Lower leg skin (tissue), 4 donors: ENCODE results near the gene NOS1. TPM values are rescaled to one million over a fixed set of nuclear protein-coding genes. Genes with fewer than 3 reads are reported as not detected.

ENCODE experiments used
- DNase-seq, 2 donors: peaks; one replicate each; pipeline ENCODE4 v3.0.0-alpha.2; 2019; ENCODE audit warnings: low spot score in 2 of 2
- H3K4me3 ChIP-seq: fragments of 200-600 bp; sonication (generic); 2 replicates; pipeline ENCODE4 v1.5.1; 2017; ENCODE audit warnings: mild to moderate bottlenecking, low read depth; ENCODE audit not compliant: poor library complexity, severe bottlenecking
- POLR2A ChIP-seq, 2 donors: fragments of 450-650 bp; IDR thresholded peaks; one replicate each; pipeline ENCODE4 v1.6.1; 2016 to 2017; ENCODE audit warnings: antibody characterized with exemption in 2 of 2, mild to moderate bottlenecking in 1 of 2, moderate library complexity in 1 of 2
- WGBS, 2 donors: methylation state at CpG; one replicate each; pipeline ENCODE4 v1.1.5; 2018; 5-methylcytosine and 5-hydroxymethylcytosine counted together
- intact Hi-C: fragments of 100-400 bp; cut with DNase I; formaldehyde crosslinking; loops from one replicate; pipeline ENCODE4 v1.15.0; 2023; ENCODE audit warnings: low total_unique reads
- total RNA-seq, 4 donors: library from RNA; depleted of rRNA; stranded (reverse); fragments of >200 nt; gene quantifications; one replicate each; pipeline ENCODE4 v1.1.0, GENCODE V29; 2016
- TF ChIP-seq, protein P1 (sequence below), 3 donors: fragments of 450-650 bp; IDR thresholded peaks; one replicate each; pipeline ENCODE4 v1.5.1; 2016; ENCODE audit warnings: antibody characterized with exemption in 3 of 3, mild to moderate bottlenecking in 3 of 3, moderate library complexity in 2 of 3

Gene NOS1
- total RNA-seq, 4 donors from 2014 or later: 5.4 to 10.2 (median 7.2) TPM

DNA sequence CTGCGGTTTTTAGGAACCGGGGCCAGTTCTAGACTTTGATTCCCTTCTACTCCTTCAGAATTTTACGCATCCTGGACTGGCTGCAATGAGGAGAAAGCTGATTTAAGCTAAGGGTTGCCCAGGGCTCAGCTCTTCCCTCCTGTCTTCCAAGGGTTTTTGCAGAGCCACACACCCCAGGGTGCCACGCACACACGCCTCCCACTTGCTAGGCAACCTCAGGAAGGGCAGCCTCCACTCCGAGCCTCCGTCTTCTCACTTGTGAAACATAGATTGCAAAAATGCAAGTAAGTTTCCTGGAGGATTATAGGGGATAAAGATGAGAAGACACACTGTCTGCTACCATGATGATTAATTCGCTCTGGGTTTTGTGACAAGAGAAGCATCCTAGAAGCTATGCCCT lies 31.7 kb downstream of the NOS1 start:
- no peak overlapping the region for H3K4me3 ChIP-seq
- DNase-seq: no peak
- WGBS, 2 donors: 82 to 86% methylated on average over 8 of the region's 8 CpGs
- intact Hi-C loops: no loop called here
- TF ChIP-seq, protein P1, sequence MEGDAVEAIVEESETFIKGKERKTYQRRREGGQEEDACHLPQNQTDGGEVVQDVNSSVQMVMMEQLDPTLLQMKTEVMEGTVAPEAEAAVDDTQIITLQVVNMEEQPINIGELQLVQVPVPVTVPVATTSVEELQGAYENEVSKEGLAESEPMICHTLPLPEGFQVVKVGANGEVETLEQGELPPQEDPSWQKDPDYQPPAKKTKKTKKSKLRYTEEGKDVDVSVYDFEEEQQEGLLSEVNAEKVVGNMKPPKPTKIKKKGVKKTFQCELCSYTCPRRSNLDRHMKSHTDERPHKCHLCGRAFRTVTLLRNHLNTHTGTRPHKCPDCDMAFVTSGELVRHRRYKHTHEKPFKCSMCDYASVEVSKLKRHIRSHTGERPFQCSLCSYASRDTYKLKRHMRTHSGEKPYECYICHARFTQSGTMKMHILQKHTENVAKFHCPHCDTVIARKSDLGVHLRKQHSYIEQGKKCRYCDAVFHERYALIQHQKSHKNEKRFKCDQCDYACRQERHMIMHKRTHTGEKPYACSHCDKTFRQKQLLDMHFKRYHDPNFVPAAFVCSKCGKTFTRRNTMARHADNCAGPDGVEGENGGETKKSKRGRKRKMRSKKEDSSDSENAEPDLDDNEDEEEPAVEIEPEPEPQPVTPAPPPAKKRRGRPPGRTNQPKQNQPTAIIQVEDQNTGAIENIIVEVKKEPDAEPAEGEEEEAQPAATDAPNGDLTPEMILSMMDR (IDR thresholded peaks at IDR 0.05): no peak
- no peak for TF ChIP-seq POLR2A (IDR thresholded peaks at IDR 0.05)

DNA sequence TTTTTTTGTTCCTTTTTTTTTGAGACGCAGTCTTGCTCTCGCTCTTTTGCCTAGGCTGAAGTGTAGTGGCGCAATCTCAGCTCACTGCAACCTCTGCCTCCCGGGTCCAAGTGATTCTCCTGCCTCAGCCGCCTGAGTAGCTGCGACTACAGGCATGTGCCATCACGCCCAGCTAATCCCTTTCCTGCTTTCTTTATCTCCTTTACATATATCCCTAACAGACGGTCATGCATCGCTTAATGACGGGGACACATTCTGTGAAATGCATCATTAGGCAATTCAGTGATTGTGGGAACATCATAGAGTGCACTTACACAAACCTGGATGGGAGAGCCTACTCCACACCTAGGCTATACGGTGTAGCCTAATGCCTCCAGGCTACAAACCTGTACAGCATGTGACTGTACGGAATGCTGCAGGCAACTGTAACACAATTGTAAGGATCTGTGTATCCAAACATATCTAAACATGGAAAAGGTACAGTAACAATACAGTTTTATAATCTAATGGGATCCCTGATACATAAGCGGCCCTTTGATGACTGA lies 32.8 kb downstream of the NOS1 start:
- no peak overlapping the region for H3K4me3 ChIP-seq
- peak in 1 of 2 donors; percentile 25 for DNase-seq
- intact Hi-C loops: no loop called here
- 41 to 63% methylated on average over 13 of the region's 13 CpGs for WGBS, 2 donors
- TF ChIP-seq, protein P1 (IDR thresholded peaks at IDR 0.05): no peak
- TF ChIP-seq POLR2A (IDR thresholded peaks at IDR 0.05): no peak

DNA sequence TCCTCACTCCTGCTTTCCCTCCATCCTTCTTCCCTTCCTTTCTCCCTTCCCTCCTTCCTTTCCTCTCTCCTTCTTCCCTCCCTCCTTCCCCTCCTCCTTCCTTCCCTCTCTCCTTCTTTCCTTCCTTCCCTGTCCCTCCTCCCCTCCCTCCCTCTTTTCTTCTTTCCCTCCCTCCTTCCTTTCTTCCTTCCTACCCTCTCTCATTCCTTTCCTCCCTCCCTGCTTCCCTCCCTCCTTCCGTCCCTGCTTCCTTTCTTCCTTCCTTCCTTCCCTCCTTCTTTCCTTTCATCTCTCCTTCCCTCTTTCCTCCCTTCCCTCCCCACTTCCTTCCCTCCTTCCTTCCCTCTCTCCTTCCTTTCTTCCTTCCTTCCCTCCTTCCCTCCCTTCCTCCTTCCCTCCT lies 39.0 kb downstream of the NOS1 start:
- intact Hi-C loops: no loop called here
- DNase-seq: no peak
- TF ChIP-seq, protein P1 (IDR thresholded peaks at IDR 0.05): no peak
- no peak for TF ChIP-seq POLR2A (IDR thresholded peaks at IDR 0.05)
- no peak overlapping the region for H3K4me3 ChIP-seq
- 65 to 78% methylated on average over 1 of the region's 1 CpG for WGBS, 2 donors

DNA sequence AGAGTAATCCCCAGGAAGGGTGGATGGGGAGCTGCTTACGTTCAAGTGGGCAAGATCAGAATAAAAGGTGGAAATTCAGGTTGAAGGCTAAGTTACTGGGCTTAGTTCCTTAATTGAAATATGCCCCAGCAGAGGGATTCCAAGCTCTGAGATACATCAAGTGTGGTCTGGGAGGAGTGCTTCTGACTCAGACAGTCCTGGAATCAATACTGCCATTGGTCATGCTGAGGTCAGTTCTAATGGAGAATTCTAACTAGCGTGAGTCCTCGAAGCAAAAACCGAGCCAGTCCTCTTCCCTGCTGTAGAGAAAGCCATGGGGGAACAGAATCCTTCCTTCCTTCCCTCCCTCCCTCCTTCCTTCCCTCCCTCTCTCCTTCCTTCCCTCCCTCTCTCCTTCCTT lies 39.9 kb downstream of the NOS1 start:
- intact Hi-C loops: no loop called here
- TF ChIP-seq POLR2A (IDR thresholded peaks at IDR 0.05): no peak
- TF ChIP-seq, protein P1 (IDR thresholded peaks at IDR 0.05): no peak
- DNase-seq: no peak
- H3K4me3 ChIP-seq: no peak overlapping the region
- 61 to 78% methylated on average over 4 of the region's 4 CpGs for WGBS, 2 donors

GRCh38 chr12:117318591-117318990 lies 42.8 kb downstream of the NOS1 start:
- no peak overlapping the region for H3K4me3 ChIP-seq
- 55 to 56% methylated on average over 8 to 9 of the region's 9 CpGs for WGBS, 2 donors
- TF ChIP-seq, protein P1 (IDR thresholded peaks at IDR 0.05): no peak
- no peak for TF ChIP-seq POLR2A (IDR thresholded peaks at IDR 0.05)
- intact Hi-C loops: no loop called here
- no peak for DNase-seq

DNA sequence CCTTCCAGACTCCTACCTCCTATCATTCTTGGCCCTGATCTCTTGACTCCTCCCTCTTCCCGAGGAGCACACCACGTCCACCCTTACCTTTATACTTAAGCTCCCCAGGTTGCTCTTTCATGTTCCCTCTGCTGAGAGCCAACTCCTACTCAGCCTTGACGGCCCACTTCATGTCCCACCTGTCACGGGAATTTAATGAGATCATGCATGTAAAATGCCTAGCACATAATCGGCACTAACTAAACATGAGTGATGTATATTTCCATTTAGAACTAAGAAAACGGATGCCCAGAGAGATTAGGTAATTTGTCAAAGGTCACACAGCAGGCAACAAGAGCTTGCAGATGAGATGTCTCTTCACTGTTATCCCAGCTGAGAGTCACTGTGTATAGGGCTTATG lies 45.1 kb downstream of the NOS1 start:
- no peak overlapping the region for H3K4me3 ChIP-seq
- 82 to 90% methylated on average over 6 of the region's 6 CpGs for WGBS, 2 donors
- TF ChIP-seq, protein P1 (IDR thresholded peaks at IDR 0.05): no peak
- no peak for TF ChIP-seq POLR2A (IDR thresholded peaks at IDR 0.05)
- intact Hi-C loops: no loop called here
- no peak for DNase-seq
